ENCODE results near the gene MMP24. TPM values are rescaled to one million over a fixed set of nuclear protein-coding genes. Genes with fewer than 3 reads are reported as not detected.

MMP24 gene
- total RNA-seq, 2 experiments from 2014 or later, result not detected

- H3K4me1 Mint-ChIP-seq (ENCODE audit: low read depth), result no peaks in the 10 kb centered on the region
- H3K36me3 Mint-ChIP-seq (ENCODE audit: low read depth), result peaks cover 7% of the 10 kb centered on the region
- no peak overlapping the region for H3K4me3 Mint-ChIP-seq
- DNase-seq, result no peak
- Histone ChIP-seq H3K27me3 (ENCODE audit: control insufficient read depth in 1 of 2, insufficient read depth in 2 of 2, low read length in 2 of 2) (no peaks in the 10 kb centered on the region), H3K27ac (ENCODE audit: low read depth in 1 of 2, low read length in 2 of 2) (no peak overlapping the region), H3K4me3 (ENCODE audit: low read length) (no peak overlapping the region), H3K36me3 (ENCODE audit: insufficient read depth, low read length) (peaks cover 3% of the 10 kb centered on the region), H3K4me1 (ENCODE audit: insufficient read depth, low read length) (no peaks in the 10 kb centered on the region), H3K9me3 (ENCODE audit: control insufficient read depth in 1 of 2, insufficient read depth in 1 of 2, low read length in 2 of 2) (no peaks in the 10 kb centered on the region)
- intact Hi-C loops (cut with DNase I, micrococcal nuclease), result no loop called here
- no peak overlapping the region for H3K27ac Mint-ChIP-seq
- no peaks in the 10 kb centered on the region for H3K27me3 Mint-ChIP-seq
- ChIA-PET POLR2A (no interaction called here), CTCF (interaction anchor here (0.6 kb wide), 1 partner anchor 17 kb away, joined by 3 read pairs; no protein-coding TSS in a partner anchor)
- no peaks in the 10 kb centered on the region for H3K9me3 Mint-ChIP-seq
- no peak for ATAC-seq (ENCODE audit: poor library complexity)
- TF ChIP-seq CTCF (IDR thresholded peaks at IDR 0.05), result no peak
Measured at GRCh38 chr20:35325401-35325800, 98.9 kb downstream of the MMP24 start.

GRCh38 chr20:35326021-35326739, 99.7 kb downstream of the MMP24 start:
- no peaks in the 10 kb centered on the region for H3K9me3 Mint-ChIP-seq
- H3K27me3 Mint-ChIP-seq, result no peaks in the 10 kb centered on the region
- no peak for TF ChIP-seq CTCF (IDR thresholded peaks at IDR 0.05)
- H3K27ac Mint-ChIP-seq, result no peak overlapping the region
- DNase-seq (no peak), ATAC-seq (ENCODE audit: poor library complexity) (no peak)
- Histone ChIP-seq H3K4me3 (ENCODE audit: low read length) (no peak overlapping the region), H3K9me3 (ENCODE audit: control insufficient read depth in 1 of 2, insufficient read depth in 1 of 2, low read length in 2 of 2) (no peaks in the 10 kb centered on the region), H3K27me3 (ENCODE audit: control insufficient read depth in 1 of 2, insufficient read depth in 2 of 2, low read length in 2 of 2) (no peaks in the 10 kb centered on the region), H3K36me3 (ENCODE audit: insufficient read depth, low read length) (peaks cover 5% of the 10 kb centered on the region), H3K27ac (ENCODE audit: low read depth in 1 of 2, low read length in 2 of 2) (no peak overlapping the region), H3K4me1 (ENCODE audit: insufficient read depth, low read length) (no peaks in the 10 kb centered on the region)
- H3K4me1 Mint-ChIP-seq (ENCODE audit: low read depth), result no peaks in the 10 kb centered on the region
- intact Hi-C loops (cut with DNase I, micrococcal nuclease), result no loop called here
- no peak overlapping the region for H3K4me3 Mint-ChIP-seq
- POLR2A ChIA-PET, result no interaction called here
- CTCF ChIA-PET, result interaction anchor here (0.6 kb wide), 1 partner anchor 16 kb away, joined by 3 read pairs; no protein-coding TSS in a partner anchor
- H3K36me3 Mint-ChIP-seq (ENCODE audit: low read depth), result peaks cover 7% of the 10 kb centered on the region

Other genes with a start within 250 kb of the MMP24 start
- gene TRPC4AP, start 133.9 kb upstream of the MMP24 start, total RNA-seq, result 10 to 100 TPM; 56.3 to 60.6 TPM
- gene EDEM2, start 79.4 kb upstream of the MMP24 start, total RNA-seq, result 10 to 100 TPM; 12.2 to 12.6 TPM
- under 1 TPM; 0.33 to 0.61 TPM for gene PROCR, start 54.6 kb upstream of the MMP24 start, total RNA-seq
- 10 to 100 TPM; 71.8 to 74.8 TPM for gene MMP24OS, start 51.4 kb downstream of the MMP24 start, total RNA-seq
- 10 to 100 TPM; 24.9 to 25.8 TPM for gene EIF6, start 58.1 kb downstream of the MMP24 start, total RNA-seq
- not detected for gene FAM83C, start 65.7 kb downstream of the MMP24 start, total RNA-seq
- 10 to 100 TPM; 18.7 to 19.9 TPM for gene UQCC1, start 185.3 kb downstream of the MMP24 start, total RNA-seq
- not detected for gene GDF5, start 211.5 kb downstream of the MMP24 start, total RNA-seq
- gene CEP250, start 228.9 kb downstream of the MMP24 start, total RNA-seq, result 10 to 100 TPM; 27.6 to 33.1 TPM

All from CD4-positive, alpha-beta T cell (primary cell).